ENCODE measurements around the gene BTN1A1. TPM values are rescaled to one million over a fixed set of nuclear protein-coding genes. Genes with fewer than 3 reads are reported as not detected.

The BTN1A1 gene

GRCh38 chr6:26556263-26557070, 56.4 kb downstream of the BTN1A1 start:
- H3K9ac ChIP-seq (ENCODE audit: low read depth, low read length, poor library complexity), result no peak overlapping the region
- H3K79me1 ChIP-seq (ENCODE audit: low read depth, low read length), result no peaks in the 10 kb centered on the region
- peak; percentile 63 for DNase-seq (ENCODE audit: low spot score)
- H3K4me3 ChIP-seq (ENCODE audit: low read length in 2 of 2), result peak overlapping the region; percentile 54 to 82
- peaks cover 0 to under 1% of the 10 kb centered on the region in 2 donors for H3K9me3 ChIP-seq (replicated peaks in 1 of 2; ENCODE audit: control insufficient read depth in 2 of 2, insufficient read depth in 1 of 2, low read depth in 1 of 2, low read length in 2 of 2)
- no CpG with 5 or more reads among the region's 16 CpGs for WGBS, 2 donors (ENCODE audit: extremely low coverage in 2 of 2, insufficient read length in 2 of 2, insufficient replicate concordance in 1 of 2)
- no peak overlapping the region for H3K18ac ChIP-seq (ENCODE audit: low read length)
- H3K23ac ChIP-seq (ENCODE audit: low read depth, low read length, poor library complexity), result no peak overlapping the region
- no peak overlapping the region for H3K4ac ChIP-seq (ENCODE audit: low read length)
- no peak overlapping the region for H4K8ac ChIP-seq (ENCODE audit: low read depth, low read length)
- H3K36me3 ChIP-seq (replicated peaks in 1 of 2; ENCODE audit: control insufficient read depth in 2 of 2, insufficient read depth in 2 of 2, low read length in 2 of 2), result no peaks in the 10 kb centered on the region
- H3K27ac ChIP-seq (replicated peaks; ENCODE audit: low read length), result no peak overlapping the region
- no peak overlapping the region for H4K91ac ChIP-seq (ENCODE audit: low read depth, low read length, poor library complexity)
- no peak overlapping the region for H2BK5ac ChIP-seq (ENCODE audit: low read length)
- no peak overlapping the region for H2BK120ac ChIP-seq (ENCODE audit: low read depth, low read length)
- no peak overlapping the region for H2BK15ac ChIP-seq (ENCODE audit: low read length)
- no peak overlapping the region for H3K14ac ChIP-seq (ENCODE audit: low read length)
- peaks cover 0 to 3% of the 10 kb centered on the region in 2 donors for H3K4me1 ChIP-seq (ENCODE audit: control insufficient read depth in 2 of 2, insufficient read depth in 1 of 2, low read depth in 1 of 2, low read length in 2 of 2)
- no peaks in the 10 kb centered on the region for H3K27me3 ChIP-seq (ENCODE audit: control insufficient read depth in 3 of 3, insufficient read depth in 3 of 3, low read depth in 1 of 3, low read length in 3 of 3)
- no peak overlapping the region for H2AK5ac ChIP-seq (ENCODE audit: low read depth, low read length)
- peak overlapping the region; percentile 87 for H2AFZ ChIP-seq (ENCODE audit: low read length)
- H2BK12ac ChIP-seq (ENCODE audit: low read length), result no peak overlapping the region
- H3K4me2 ChIP-seq (ENCODE audit: insufficient read depth, low read length, poor library complexity, severe bottlenecking), result peak overlapping the region; percentile 41

Small RNAs within 50 kb of the gene (small RNA-seq; reads per million reads assigned to genes)
- not detected for gene RNU6-502P (ENCODE audit: insufficient read depth)
